SH-SY5Y (cell line): ENCODE measurements around the gene NPIPB8.

Source experiments
- GATA2 ChIP-seq: IDR thresholded peaks from 2 replicates; pipeline ENCODE4 v1.6.1; 2011; ENCODE audit warnings: mild to moderate bottlenecking, low read depth, low read length
- GATA3 ChIP-seq: IDR thresholded peaks from 2 replicates; pipeline ENCODE4 v1.6.1; 2011; ENCODE audit warnings: low read depth, mild to moderate bottlenecking, low read length, moderate library complexity

DNA sequence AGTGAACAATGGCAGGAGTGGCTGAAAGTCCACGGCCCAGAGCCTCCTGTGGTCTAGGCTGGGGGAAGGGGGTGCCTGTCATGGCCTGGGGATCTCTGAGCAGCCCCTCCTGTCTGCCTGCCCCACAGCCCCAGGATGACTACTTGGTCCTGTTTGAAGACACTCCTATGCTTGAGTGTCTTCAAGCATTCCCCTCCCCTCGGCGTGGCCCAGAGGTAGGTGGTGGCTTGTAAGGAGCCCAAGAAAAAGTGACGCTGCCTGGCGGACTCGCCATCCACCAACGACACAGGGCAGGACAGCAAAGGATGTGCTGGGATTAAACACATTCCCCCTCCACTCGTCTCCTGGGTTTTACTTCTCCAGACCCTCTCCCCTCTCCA is 33.7 kb upstream of the NPIPB8 start:
- TF ChIP-seq GATA2 (no peak), GATA3 (no peak)
